Left ventricle myocardium superior (tissue), 1 donor: Measurements from ENCODE around the gene NOA1. TPM values are rescaled to one million over a fixed set of nuclear protein-coding genes. Genes with fewer than 3 reads are reported as not detected.
A peak's percentile ranks its signal among the peaks of the same experiment; 100 is the strongest.

ENCODE experiments used
- ATAC-seq: fragments of 200-7000 bp; cut with Tn5 transposase; one replicate; pipeline ENCODE4 v1.9.1; 2020; ENCODE audit warnings: mild to moderate bottlenecking, moderate library complexity
- DNase-seq: peaks from one replicate; pipeline ENCODE4 v3.0.0-alpha.2; 2020
- intact Hi-C: fragments of 100-400 bp; cut with micrococcal nuclease; formaldehyde crosslinking; loops from one replicate; pipeline ENCODE4 v1.11.0; 2022
- long read RNA-seq: library from polyadenylated mRNA; unstranded; transcript quantifications from one replicate; pipeline ENCODE4 v2.0.0, GENCODE V29; 2021
- total RNA-seq: library from RNA; stranded (reverse); fragmentation: NEBNext Ultra II Directional; extraction: Animal tissue kit (Norgen Biotek cat#: 25700); gene quantifications from one replicate; pipeline ENCODE4 v1.2.1, GENCODE V29; 2021
- donor health status: DM: no; HTN: yes; CAD: no; lungs with severe emphysema.

NOA1 gene
- total RNA-seq = 13.0 TPM
- long read RNA-seq, transcript NOA1-201 (7 exons, 3,415 nt) = major isoform, 96 of 105 reads
- long read RNA-seq, partial matches to known transcripts = 4 of 105 reads
- long read RNA-seq, other reads (novel, unspliced or antisense) = 5 of 105 reads

DNA sequence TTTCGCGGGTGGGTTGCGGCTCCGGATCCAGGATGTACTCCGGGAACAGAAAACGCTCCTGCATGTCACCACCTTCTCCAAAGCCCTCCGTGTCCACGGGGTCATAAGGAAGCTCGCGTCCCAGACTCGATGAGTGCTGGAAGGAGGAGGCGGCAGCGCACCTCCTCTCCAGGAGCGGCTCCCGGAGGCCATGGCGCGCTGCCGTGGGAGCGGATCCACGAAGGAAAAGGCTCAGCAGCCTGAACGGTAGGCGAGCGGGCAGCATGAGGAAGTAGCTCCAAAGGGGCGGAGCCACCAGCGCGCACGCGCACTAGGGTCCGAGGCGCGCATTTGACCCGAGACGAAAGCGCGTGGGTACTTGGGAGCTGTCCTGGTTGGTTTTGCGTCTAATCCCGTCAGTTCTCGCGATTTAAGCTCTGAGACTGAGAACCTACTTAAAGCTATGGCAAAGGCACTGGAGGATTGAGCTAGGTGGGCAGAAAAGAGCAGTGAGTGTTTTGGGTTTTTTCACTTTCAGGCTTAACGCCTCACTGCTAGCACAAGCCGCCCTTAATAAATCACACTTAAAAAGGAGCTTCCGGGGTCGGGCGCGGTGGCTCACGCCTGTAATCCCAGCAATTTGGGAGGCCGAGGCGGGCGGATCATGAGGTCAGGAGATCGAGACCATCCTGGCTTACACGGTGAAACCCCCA lies at the start of gene NOA1:
NOA1 (minus strand) TSS at position 286 of the 692 bp plus-strand sequence; CDS start at position 265, 21 bp downstream.
- intact Hi-C loops = no loop called here
- DNase-seq (peak; percentile 99), ATAC-seq (peak; percentile 90)

DNA sequence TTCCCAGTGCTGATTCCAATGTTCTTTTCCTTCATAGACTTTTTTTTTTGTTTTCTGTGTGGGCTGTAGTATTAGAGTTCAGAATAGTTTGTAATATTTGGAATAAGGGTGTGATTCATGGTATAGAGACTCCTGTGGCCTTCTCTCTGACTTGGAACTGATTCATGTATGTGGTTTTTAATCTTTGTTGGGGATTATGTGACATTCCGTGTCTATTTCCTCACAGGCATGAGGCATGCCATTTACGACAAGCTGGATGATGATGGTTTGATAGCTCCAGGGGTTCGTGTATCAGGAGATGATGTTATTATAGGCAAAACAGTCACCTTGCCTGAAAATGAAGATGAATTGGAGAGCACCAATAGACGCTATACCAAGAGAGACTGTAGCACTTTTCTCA lies 45.7 kb upstream of the NOA1 start:
- ATAC-seq = no peak
- intact Hi-C loops = no loop called here
- no peak for DNase-seq

GRCh38 chr4:57020467-57021101 lies 43.2 kb upstream of the NOA1 start:
- intact Hi-C loops = no loop called here
- ATAC-seq (peak; percentile 48), DNase-seq (no peak)

- ATAC-seq (peak; percentile 34), DNase-seq (no peak)
- intact Hi-C loops = no loop called here
Observed at GRCh38 chr4:57018980-57019379, 41.6 kb upstream of the NOA1 start.

DNA sequence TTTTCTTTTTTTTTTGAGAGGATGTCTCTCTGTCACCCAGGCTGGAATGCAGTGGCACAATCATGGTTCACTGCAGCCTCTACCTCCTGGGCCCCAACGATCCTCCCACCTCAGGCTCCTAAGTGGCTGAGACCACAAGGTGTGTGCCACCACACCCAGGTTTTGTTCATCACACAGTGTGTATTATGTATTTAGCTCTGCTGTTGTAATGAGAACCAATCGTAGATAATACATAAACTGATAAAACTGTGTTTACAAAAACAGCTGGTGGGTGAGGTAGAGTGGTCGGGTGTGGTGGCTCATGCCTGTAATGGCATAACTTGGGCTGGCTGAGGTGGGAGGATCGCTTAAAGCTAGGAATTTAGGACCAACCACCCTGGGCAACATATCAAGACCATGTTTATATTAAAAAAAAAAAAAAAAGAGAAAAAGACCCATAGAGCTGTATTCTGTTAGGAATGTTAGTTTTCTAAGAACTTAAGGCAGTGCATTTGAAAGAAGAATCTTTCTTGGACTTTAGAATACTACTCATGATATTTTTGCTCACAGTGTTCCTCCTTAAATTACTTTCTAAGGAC lies 36.2 kb upstream of the NOA1 start:
- no peak for DNase-seq
- intact Hi-C loops = no loop called here
- ATAC-seq = no peak

- DNase-seq = no peak
- no peak for ATAC-seq
- intact Hi-C loops = no loop called here
Observed at GRCh38 chr4:56999751-57000150, 22.3 kb upstream of the NOA1 start.

DNA sequence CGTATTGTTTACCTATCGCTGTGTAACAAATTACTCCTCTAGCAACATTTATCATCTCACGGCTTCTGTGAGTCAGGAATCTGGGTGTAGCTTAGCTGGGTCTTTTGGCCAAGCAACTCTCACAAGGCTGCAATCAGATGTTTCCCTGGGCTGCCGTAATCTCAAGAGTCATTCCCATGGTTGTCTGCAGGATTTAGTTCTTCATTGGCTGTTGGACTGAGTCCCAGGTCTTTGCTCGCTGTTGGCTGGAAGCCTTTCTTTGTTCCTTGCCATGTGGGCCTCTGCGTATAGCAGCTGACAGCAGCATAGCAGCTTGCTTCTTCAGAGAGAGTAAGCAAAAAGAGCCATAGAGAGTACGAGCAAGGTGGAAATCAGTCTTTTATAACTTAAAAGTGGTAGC lies 18.1 kb upstream of the NOA1 start:
- DNase-seq (peak; percentile 69), ATAC-seq (peak; percentile 99)
- intact Hi-C loops = no loop called here

DNA sequence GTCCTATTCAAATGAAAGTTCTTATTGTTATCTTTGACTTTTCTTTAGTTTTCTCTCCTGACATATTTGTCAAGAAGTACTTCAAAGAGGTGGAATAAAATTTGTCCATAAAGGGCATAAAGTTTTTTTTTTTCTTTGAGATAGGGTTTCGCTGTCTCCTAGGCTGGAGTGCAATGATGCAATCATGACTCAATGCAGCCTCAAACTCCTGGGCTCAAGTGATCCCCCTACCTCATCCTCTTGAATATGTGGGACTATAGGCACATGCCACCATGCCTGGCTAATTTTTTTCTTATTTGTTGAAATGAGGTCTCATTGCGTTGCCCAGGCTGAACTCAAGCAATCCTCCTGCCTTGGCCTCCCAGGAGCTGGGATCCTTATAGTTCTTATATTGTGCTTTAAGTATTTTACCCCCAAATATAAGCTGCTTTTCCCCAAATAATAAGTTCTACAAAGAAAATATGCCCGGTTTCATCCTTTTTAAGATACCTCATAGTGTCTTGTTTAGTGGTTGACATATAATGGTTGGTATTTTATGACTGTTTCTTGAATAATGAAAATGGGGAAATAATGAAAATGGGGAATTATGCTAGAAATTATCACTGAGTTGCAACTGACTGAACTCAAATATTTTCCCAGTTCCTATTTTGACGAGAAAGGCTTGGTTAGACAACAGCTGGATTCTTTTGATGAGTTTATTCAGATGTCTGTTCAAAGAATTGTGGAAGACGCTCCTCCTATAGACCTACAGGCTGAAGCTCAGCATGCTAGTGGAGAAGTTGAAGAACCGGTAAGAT lies 12.9 kb upstream of the NOA1 start:
- ATAC-seq (no peak), DNase-seq (no peak)
- intact Hi-C loops = no loop called here

- intact Hi-C loops = no loop called here
- DNase-seq = no peak
Observed at GRCh38 chr4:56986952-56987351, 9.5 kb upstream of the NOA1 start.

GRCh38 chr4:56986192-56986591 lies 8.8 kb upstream of the NOA1 start:
- intact Hi-C loops = no loop called here
- DNase-seq (no peak), ATAC-seq (no peak)

More at GRCh38 chr4:56986952-56987351, 9.5 kb upstream of the NOA1 start:
- ATAC-seq = no peak

DNA sequence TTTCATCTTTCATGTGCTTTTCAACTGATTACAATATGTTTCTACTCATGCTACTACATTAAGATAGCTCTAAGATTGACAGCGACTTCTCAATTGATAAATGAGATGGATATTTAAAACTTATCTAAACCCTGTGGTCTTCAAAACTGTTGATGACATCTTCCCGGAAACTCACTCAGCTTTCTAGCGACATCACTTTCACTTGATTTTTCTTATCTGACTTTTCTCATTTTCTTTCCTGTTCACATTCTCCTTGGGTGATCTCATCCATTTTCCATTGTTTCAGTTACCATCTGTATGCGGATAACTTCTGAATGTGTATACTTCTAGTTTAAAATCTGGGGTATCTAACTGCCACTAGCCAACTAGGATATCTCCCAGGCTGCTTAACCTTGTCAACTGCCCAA lies 4.4 kb upstream of the NOA1 start:
- DNase-seq (no peak), ATAC-seq (no peak)
- intact Hi-C loops = no loop called here

DNA sequence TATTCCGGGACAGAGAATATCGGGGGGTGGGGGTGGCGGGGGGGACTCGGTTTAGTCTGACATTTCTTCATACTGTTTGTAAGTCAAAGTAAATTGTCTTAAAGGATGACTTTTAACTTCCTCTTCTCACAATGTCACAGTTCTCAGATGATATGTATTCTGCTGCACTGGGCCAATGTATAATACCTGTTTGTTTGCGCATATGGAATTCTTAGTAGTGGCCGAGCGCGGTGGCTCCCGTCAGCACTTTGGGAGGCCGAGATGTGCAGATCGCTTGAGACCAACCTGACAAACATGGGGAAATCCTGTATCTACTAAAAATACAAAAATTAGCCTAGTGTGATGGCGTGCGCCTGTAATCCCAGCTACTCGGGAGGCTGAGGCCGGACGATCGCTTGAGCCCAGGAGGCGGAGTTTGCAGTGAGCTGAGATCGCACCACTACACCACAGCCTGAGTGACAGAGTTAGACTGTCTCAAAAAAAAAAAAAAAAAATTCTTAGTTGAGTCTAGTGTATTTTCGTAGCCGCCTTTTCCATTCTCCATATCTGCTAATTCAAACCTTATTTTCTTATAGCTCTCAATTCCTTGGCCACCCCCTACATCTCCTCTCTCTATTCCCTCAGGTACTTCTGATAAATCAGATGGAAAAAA lies 2.1 kb upstream of the NOA1 start:
- DNase-seq = no peak

GRCh38 chr4:56978750-56979303 lies 1.4 kb upstream of the NOA1 start, which contains the start of gene POLR2B:
TSS of gene POLR2B (plus strand) at chr4:56978896. CDS start at chr4:56978986, 90 bp downstream.
- peak; percentile 95 for DNase-seq
- peak; percentile 90 for ATAC-seq
- intact Hi-C loops = no loop called here

More for the DNA sequence above, 2.1 kb upstream of the NOA1 start:
- intact Hi-C loops = no loop called here
- no peak for ATAC-seq

GRCh38 chr4:56976837-56977320 lies 527 bp downstream of the NOA1 start:
- DNase-seq (peak; percentile 63), ATAC-seq (peak; percentile 32)
- intact Hi-C loops = no loop called here

GRCh38 chr4:56976283-56976836 lies 1.0 kb downstream of the NOA1 start:
- DNase-seq (no peak), ATAC-seq (no peak)
- intact Hi-C loops = no loop called here

GRCh38 chr4:56973336-56973735 lies 4.1 kb downstream of the NOA1 start:
- intact Hi-C loops = no loop called here
- no peak for ATAC-seq
- DNase-seq = no peak

- ATAC-seq (no peak), DNase-seq (no peak)
Observed at GRCh38 chr4:56972809-56973208, 4.6 kb downstream of the NOA1 start.

DNA sequence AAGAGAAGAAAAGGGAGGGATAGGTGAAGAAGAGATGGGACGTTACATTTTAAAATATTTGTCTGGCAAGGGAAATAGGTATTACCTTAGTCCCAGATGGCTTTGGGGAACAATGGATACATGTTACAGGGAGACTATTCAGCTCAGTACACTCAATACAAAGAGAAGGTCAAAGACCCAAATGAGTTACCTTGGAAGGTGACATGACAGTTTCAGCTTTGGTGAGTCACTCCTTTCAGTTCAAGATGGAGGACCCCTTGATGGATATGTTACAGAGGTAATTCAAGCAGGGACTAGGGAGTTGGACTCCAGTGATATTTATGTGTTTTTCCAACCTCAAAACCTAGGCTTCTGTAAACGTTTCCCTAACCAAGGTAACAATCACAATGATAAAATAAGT lies 5.0 kb downstream of the NOA1 start:
- intact Hi-C loops = no loop called here

More at GRCh38 chr4:56972809-56973208, 4.6 kb downstream of the NOA1 start:
- intact Hi-C loops = no loop called here

More for the DNA sequence above, 5.0 kb downstream of the NOA1 start:
- ATAC-seq = no peak
- no peak for DNase-seq
